ENCODE data around the gene BRF1.
"Not testable (repeated sequence)": the region's sequence is repeated elsewhere in the genome, so short reads cannot be mapped to it uniquely, and the experiment has no call there.

GRCh38 chr14:105327695-105328045 is 26.9 kb upstream of the BRF1 start:
- not testable (repeated sequence) for TF ChIP-seq POLR2A, CTCF (IDR thresholded peaks at IDR 0.05)

Data from thyroid gland (tissue), 4 donors.